Parathyroid adenoma (tissue), 2 donors: Measurements from ENCODE around the gene DNAJB8.

Experiments used
- H2AFZ ChIP-seq: fragments of 300-600 bp; sonication (generic); one replicate; pipeline ENCODE4 v1.7.0; 2017; ENCODE audit warnings: antibody characterized with exemption, mild to moderate bottlenecking
- H3K27ac ChIP-seq: fragments of 300-600 bp; sonication (generic); one replicate; pipeline ENCODE4 v1.7.0; 2017
- H3K27me3 ChIP-seq: fragments of 300-600 bp; sonication (generic); one replicate; pipeline ENCODE4 v1.7.0; 2017; ENCODE audit warnings: low read length; ENCODE audit not compliant: control insufficient read depth, insufficient read depth
- H3K36me3 ChIP-seq: fragments of 300-600 bp; sonication (generic); one replicate; pipeline ENCODE4 v1.7.0; 2017; ENCODE audit warnings: low read length; ENCODE audit not compliant: control insufficient read depth, insufficient read depth
- H3K4me1 ChIP-seq: fragments of 300-600 bp; sonication (generic); one replicate; pipeline ENCODE4 v1.7.0; 2017; ENCODE audit warnings: control low read depth
- H3K4me2 ChIP-seq: fragments of 300-600 bp; sonication (generic); one replicate; pipeline ENCODE4 v1.7.0; 2017; ENCODE audit warnings: low read length
- H3K4me3 ChIP-seq: fragments of 300-600 bp; sonication (generic); one replicate; pipeline ENCODE4 v1.7.0; 2017; ENCODE audit warnings: low read depth, low read length
- H3K79me2 ChIP-seq: fragments of 300-600 bp; sonication (generic); one replicate; pipeline ENCODE4 v1.7.0; 2017; ENCODE audit warnings: control low read depth
- H3K9ac ChIP-seq: fragments of 300-600 bp; sonication (generic); one replicate; pipeline ENCODE4 v1.7.0; 2017; ENCODE audit warnings: mild to moderate bottlenecking
- H3K9me3 ChIP-seq: fragments of 300-600 bp; sonication (generic); one replicate; pipeline ENCODE4 v1.7.0; 2017; ENCODE audit warnings: low read length; ENCODE audit not compliant: control insufficient read depth
- TF ChIP-seq, protein P1 (sequence below): fragments of 300-600 bp; sonication (generic); IDR thresholded peaks from one replicate; pipeline ENCODE4 v1.7.0; 2017; ENCODE audit warnings: antibody characterized with exemption, mild to moderate bottlenecking
- donor health status: primary hyperparathyroidism.

Gene DNAJB8

DNA sequence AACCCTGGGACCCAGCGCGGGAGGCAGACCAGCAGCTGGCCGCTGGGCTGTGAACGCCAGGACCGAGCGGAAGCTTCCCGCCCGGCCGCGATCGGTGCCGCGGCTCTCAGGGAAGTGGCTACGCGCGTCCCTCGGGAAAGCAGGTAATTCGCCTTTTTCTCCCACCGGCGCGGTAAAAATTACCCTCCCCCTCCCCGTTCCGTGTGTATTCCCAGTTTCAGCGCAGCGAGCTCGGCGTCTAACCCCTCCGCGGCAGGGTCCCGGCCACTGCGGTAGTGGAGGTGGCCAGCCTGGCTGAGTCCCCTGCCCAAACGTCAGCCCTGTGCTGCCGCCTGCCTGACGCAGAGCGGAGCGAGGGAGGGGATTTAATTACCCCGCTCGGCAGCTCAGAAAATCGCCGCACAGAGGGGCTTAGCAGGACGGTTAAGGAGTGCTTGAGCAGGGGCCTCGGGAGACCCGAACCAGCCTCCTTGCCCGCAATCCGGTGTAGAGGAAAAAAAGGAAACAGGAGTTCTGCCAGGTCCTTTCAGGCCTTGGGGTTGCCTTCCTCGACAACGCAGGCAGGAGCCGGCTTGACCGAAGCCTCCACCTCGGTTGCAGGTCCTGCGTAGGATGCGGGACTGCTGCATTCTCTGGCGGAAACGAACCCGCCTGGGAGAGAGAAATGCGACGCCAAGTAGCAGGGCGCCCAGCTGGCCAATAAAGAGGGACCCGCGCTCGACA lies 23.4 kb upstream of the DNAJB8 start:
- H2AFZ ChIP-seq = peak overlapping the region; percentile 45
- no peaks in the 10 kb centered on the region for H3K36me3 ChIP-seq
- TF ChIP-seq, protein P1, sequence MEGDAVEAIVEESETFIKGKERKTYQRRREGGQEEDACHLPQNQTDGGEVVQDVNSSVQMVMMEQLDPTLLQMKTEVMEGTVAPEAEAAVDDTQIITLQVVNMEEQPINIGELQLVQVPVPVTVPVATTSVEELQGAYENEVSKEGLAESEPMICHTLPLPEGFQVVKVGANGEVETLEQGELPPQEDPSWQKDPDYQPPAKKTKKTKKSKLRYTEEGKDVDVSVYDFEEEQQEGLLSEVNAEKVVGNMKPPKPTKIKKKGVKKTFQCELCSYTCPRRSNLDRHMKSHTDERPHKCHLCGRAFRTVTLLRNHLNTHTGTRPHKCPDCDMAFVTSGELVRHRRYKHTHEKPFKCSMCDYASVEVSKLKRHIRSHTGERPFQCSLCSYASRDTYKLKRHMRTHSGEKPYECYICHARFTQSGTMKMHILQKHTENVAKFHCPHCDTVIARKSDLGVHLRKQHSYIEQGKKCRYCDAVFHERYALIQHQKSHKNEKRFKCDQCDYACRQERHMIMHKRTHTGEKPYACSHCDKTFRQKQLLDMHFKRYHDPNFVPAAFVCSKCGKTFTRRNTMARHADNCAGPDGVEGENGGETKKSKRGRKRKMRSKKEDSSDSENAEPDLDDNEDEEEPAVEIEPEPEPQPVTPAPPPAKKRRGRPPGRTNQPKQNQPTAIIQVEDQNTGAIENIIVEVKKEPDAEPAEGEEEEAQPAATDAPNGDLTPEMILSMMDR = no peak
- H3K4me3 ChIP-seq = peak overlapping the region; percentile 75
- no peak overlapping the region for H3K9ac ChIP-seq
- peak overlapping the region; percentile 68 for H3K27ac ChIP-seq
- H3K4me2 ChIP-seq = peak overlapping the region; percentile 93
- no peaks in the 10 kb centered on the region for H3K27me3 ChIP-seq
- H3K9me3 ChIP-seq = no peaks in the 10 kb centered on the region
- H3K4me1 ChIP-seq = peaks cover 4% of the 10 kb centered on the region
- H3K79me2 ChIP-seq = no peaks in the 10 kb centered on the region

DNA sequence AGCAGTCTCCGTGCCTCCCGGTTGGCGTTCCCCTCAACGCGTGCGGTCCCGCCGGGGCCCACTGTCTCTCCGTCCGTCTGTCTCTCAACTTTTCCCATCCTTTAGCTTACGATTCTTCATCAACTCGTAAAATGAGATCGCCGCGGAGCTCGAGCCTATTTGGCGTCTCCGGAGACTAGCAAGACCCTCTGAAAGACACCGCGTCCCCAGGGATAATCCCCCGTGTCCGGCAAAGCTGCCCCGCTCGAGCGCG lies 22.9 kb upstream of the DNAJB8 start:
- no peaks in the 10 kb centered on the region for H3K27me3 ChIP-seq
- H3K4me1 ChIP-seq = peaks cover 4% of the 10 kb centered on the region
- H3K9ac ChIP-seq = no peak overlapping the region

DNA sequence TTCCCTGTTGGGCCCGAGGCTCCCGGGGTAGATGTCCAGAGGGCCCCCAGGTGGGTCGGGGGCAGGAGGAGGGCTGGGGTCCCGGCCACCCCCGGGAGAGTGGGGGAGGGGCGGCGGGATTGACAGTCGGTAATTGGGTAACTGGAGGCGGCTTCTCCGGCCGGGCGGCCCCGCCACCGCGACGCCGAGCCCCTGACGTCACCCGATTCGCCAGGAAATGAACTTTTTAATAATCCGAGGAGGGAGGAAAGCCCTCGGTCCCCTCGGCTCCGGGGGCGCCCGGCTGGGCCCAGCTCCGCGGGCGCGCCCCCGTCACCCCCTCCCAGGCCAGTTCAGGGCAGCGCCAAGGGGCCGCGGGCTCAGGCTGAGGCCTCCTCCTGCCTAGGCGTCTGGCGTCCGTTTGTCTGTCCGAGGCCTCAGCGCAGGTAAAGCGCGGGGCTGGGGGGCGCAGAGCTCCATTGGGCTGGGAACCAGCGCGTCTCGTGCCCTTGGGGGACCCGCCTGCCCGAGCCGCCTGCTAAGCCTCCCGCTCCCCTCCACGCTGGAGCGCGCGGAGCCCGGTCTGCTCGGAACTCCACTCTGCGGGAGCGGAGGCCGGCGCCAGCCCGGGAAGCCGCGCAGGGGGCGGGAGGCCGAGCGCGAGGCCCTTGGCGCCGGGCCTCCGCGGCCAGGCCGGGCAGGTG lies 22.4 kb upstream of the DNAJB8 start:
- Histone ChIP-seq H3K79me2 (no peaks in the 10 kb centered on the region), H3K9ac (no peak overlapping the region), H3K4me2 (peak overlapping the region; percentile 93), H3K4me1 (peaks cover 4% of the 10 kb centered on the region), H2AFZ (peak overlapping the region; percentile 74), H3K9me3 (no peaks in the 10 kb centered on the region), H3K4me3 (peak overlapping the region; percentile 75), H3K27ac (peak overlapping the region; percentile 68), H3K36me3 (no peaks in the 10 kb centered on the region), H3K27me3 (no peaks in the 10 kb centered on the region)
- TF ChIP-seq, protein P1 = no peak

More for the DNA sequence above, 22.9 kb upstream of the DNAJB8 start:
- no peaks in the 10 kb centered on the region for H3K9me3 ChIP-seq
- TF ChIP-seq, protein P1 = no peak
- peak overlapping the region; percentile 45 for H2AFZ ChIP-seq
- no peaks in the 10 kb centered on the region for H3K36me3 ChIP-seq
- H3K4me2 ChIP-seq = peak overlapping the region; percentile 93
- H3K27ac ChIP-seq = peak overlapping the region; percentile 68
- no peaks in the 10 kb centered on the region for H3K79me2 ChIP-seq
- H3K4me3 ChIP-seq = peak overlapping the region; percentile 75

DNA sequence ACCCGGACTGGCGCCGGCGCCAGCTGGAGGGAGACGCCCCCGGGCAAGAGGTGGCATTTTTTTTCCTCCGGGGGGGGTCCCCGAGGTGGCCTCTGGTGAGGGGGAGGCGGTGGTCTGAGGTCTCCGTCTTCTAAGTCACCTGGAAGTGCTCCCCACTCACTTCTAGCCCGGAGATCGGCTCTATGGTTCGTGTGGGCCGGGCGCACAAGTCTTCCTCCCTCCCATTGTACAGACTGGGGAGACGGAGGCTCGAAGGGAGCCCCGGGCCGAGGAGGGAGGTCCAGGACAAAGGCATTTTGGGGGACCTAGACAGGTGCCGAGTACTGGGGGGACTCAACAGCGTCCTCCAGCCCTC lies 21.9 kb upstream of the DNAJB8 start:
- H3K9me3 ChIP-seq = no peaks in the 10 kb centered on the region
- no peak overlapping the region for H3K9ac ChIP-seq
- no peaks in the 10 kb centered on the region for H3K36me3 ChIP-seq
- no peaks in the 10 kb centered on the region for H3K79me2 ChIP-seq
- H2AFZ ChIP-seq = no peak overlapping the region
- H3K4me2 ChIP-seq = peak overlapping the region; percentile 93
- H3K27ac ChIP-seq = peak overlapping the region; percentile 68
- TF ChIP-seq, protein P1 = no peak
- H3K4me1 ChIP-seq = peaks cover 4% of the 10 kb centered on the region
- no peaks in the 10 kb centered on the region for H3K27me3 ChIP-seq
- H3K4me3 ChIP-seq = peak overlapping the region; percentile 75
